Esophagus (tissue), 2 donors: ENCODE measurements around the gene NPTXR. TPM values are rescaled to one million over a fixed set of nuclear protein-coding genes. Genes with fewer than 3 reads are reported as not detected.

Source experiments
- H3K27ac ChIP-seq, 2 donors: one replicate each; pipeline ENCODE4 v1.5.1; 2013; ENCODE audit warnings: low read depth in 2 of 2, mild to moderate bottlenecking in 2 of 2, inconsistent platforms in 1 of 2, low read length in 1 of 2, moderate library complexity in 1 of 2
- H3K27me3 ChIP-seq, 2 donors: one replicate each; pipeline ENCODE4 v1.6.1; 2013; ENCODE audit warnings: low read length in 2 of 2, control low read depth in 1 of 2, mild to moderate bottlenecking in 1 of 2; ENCODE audit not compliant: insufficient read depth in 2 of 2, control insufficient read depth in 1 of 2
- H3K36me3 ChIP-seq, 2 donors: one replicate each; pipeline ENCODE4 v1.6.1; 2013; ENCODE audit warnings: low read length in 1 of 2; ENCODE audit not compliant: control insufficient read depth in 2 of 2, insufficient read depth in 2 of 2
- H3K4me1 ChIP-seq, 2 donors: one replicate each; pipeline ENCODE4 v1.6.1; 2013; ENCODE audit warnings: low read length in 1 of 2; ENCODE audit not compliant: control insufficient read depth in 2 of 2, insufficient read depth in 2 of 2
- H3K4me3 ChIP-seq, 2 donors: one replicate each; pipeline ENCODE4 v1.5.1; 2013; ENCODE audit warnings: low read length in 2 of 2, mild to moderate bottlenecking in 2 of 2, low read depth in 1 of 2, moderate library complexity in 1 of 2
- H3K9me3 ChIP-seq, 2 donors: one replicate each; pipeline ENCODE4 v1.6.1; 2013; ENCODE audit warnings: mild to moderate bottlenecking in 2 of 2, low read depth in 1 of 2, low read length in 1 of 2, moderate library complexity in 1 of 2; ENCODE audit not compliant: control insufficient read depth in 2 of 2, insufficient read depth in 1 of 2
- WGBS, 2 donors: extraction: QIAGEN DNeasy Blood & Tissue Kit; methylation state at CpG; one replicate each; pipeline ENCODE4 v1.1.7; 2013; 5-methylcytosine and 5-hydroxymethylcytosine counted together
- polyA plus RNA-seq, 2 donors: library from polyadenylated mRNA; stranded (reverse); fragments of 200-250 nt; gene quantifications; one replicate each; pipeline ENCODE4 v1.2.3, GENCODE V29; 2013
- donor health status: healthy with polysubstance abuse.
- donor health status: Bipolar disorder and iron deficiency.

NPTXR gene
- polyA plus RNA-seq, 2 donors = 0.28 to 0.73 TPM

DNA sequence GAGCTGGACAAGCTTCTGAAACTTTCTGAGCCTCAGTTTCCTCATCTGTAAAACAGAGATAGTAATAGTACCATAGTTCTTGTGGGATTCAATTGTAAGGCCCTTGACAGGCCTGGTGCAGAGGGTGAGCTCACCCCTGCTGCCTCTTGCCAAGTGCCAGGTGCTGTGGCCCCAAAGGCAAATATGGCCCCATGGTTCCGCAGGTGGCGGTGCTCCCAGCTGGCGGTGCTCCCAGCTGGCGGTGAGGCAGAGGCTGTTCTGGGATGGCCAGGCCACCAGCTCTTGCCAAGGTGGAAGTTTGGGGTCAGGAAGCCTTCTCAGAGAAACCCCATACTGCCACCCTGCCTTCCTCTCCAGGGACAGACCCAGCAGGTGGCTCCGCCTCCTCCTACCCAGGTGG lies 8.8 kb downstream of the NPTXR start:
- WGBS, 2 donors = 81 to 92% methylated on average over 5 of the region's 5 CpGs
- Histone ChIP-seq H3K4me1 (peaks cover 0 to 2% of the 10 kb centered on the region in 2 donors), H3K27me3 (no peaks in the 10 kb centered on the region), H3K27ac (no peak overlapping the region), H3K4me3 (no peak overlapping the region), H3K9me3 (no peaks in the 10 kb centered on the region), H3K36me3 (no peaks in the 10 kb centered on the region)

DNA sequence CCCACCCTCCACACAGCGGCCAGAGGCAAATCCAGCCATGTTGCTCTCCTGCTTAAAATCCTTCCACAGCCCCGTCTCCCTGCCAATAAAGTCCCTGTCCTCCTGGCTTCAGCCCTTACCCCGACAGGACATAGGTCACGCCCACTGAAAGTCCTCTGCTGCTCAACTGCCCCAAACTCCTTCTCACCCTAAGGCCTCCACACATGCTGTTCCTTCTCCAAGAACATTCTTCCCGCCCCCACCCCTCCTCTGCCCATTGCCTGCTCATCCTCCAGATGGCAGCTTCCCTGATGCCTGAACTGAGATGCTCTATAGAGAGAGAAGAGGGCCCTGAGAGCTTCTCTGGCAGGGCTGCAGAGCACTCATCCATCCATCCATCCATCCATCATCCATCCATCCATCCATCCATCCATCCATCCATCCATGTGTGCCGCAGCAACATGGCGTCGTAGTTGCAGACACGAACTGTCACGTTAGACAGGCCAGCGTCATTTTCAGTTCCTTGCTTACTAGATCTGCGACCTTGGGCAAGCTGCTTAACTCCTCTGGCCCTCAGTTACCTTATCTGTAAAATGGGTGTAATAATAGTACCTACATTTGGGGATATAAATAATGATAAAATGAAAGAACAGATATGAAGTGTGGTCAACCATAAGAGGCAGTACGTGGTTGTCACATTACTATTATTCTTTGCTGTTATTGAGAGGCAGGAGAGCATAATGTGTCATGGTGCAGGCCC lies 9.4 kb downstream of the NPTXR start:
- Histone ChIP-seq H3K36me3 (no peaks in the 10 kb centered on the region), H3K4me3 (no peak overlapping the region), H3K27me3 (no peaks in the 10 kb centered on the region), H3K9me3 (no peaks in the 10 kb centered on the region), H3K4me1 (peaks cover 0 to 2% of the 10 kb centered on the region in 2 donors), H3K27ac (no peak overlapping the region)
- WGBS, 2 donors = 82 to 89% methylated on average over 13 of the region's 13 CpGs

DNA sequence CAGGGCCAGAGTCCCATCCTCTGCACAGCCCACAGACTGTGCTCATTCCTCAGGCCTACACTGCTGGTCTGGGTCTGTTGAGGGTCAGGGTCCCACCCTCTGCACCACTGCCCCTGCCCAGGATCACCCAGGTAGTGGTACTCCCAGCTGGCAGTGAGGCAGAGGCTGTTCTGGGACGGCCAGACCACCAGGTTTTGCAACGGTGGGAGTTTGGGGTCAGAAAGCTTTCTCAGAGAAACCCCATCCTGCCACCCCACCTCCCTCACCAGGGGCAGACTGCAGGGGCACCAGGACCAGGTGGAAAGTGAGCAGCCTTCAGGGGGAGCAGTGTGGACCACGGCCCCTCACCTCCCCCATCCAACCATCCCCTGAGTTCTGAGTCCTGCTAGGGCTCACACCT lies 10.8 kb downstream of the NPTXR start:
- Histone ChIP-seq H3K36me3 (no peaks in the 10 kb centered on the region), H3K27me3 (no peaks in the 10 kb centered on the region), H3K27ac (no peak overlapping the region), H3K4me3 (no peak overlapping the region), H3K4me1 (peaks cover 0 to 2% of the 10 kb centered on the region in 2 donors), H3K9me3 (no peaks in the 10 kb centered on the region)
- WGBS, 2 donors = 77 to 80% methylated on average over 3 of the region's 3 CpGs

DNA sequence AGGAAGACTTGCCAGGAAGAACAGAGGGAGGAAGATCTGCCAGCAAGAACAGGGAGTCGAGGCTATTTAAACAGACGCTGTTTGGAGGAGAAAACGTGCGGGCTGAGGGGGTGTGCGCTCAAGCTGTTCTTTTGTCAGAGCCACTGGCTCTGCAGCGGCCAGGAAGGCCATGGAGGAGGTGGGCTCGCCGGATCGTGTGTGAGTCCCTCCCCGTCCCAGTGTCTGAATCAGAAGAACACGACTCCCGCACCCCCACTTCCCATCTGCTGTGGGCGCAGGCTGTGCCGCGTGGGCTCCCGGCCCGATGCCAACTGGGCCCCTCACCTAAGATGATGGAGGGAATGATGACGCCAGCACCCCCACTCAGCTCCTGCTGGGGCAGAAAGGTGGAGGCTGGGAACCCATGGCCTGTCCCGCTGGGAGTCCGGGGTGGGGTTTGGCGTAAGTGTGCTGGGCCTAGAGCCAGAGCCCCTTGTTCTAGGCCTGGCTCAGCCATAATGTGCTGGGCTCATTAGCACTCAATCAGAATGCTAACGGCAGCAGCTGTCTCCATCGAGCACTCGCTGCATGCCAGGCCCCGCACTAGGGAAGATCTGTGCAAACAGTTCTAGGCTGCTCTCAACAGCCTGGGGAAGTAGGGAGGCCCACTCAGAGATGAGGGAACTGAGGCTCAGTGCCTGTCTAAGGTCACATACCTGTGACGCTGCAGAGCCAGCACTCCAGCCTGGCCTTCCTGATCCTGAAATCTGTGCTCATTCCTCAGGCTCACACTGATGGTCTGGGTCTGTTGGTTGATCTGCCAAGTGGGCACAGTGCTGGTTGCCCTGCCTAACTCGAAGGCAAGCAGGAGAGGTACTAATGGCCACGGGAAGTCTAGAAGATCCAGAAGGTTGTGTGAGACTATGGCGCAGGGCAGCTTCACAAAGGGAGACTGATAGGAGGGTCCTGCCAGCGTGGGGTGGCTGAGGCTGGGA lies 11.5 kb downstream of the NPTXR start:
- WGBS, 2 donors = 78 to 81% methylated on average over 30 of the region's 30 CpGs

DNA sequence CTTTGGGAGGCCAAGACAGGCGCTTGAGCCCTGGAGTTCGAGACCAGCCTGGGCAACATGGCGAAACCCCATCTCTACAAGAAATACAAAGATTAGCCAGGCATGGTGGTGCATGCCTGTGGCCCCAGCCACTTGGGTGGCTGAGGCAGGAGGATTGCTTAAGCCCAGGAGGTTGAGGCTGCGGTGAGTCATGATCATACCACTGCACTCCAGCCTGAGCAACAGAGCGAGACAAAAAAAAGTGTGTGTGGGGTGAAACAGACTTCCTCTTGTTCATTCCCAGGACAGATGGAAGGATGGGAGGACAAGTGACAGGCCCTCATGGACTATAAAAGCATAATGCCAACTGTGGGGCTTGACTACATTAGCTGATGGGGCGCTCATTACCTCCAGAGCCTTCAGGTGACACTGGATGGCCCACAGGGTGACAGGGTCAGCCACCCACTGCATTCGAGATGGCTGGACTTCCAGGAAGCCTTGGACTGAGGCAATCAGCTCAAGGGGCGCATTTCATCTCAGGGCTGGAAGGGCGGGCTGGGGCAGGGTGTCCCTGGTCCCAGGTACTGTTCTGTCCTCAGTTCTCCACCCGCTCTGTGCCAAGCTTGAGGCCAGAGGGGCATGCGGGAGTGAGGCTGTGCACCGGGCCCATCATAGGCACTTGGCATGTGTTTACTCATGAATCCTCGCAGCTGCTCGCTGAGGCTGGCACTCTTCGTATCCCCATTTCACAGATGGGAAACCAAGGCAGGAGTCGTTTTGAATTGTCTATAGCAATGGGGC lies 12.5 kb downstream of the NPTXR start:
- H3K4me3 ChIP-seq = no peak overlapping the region
- 88 to 91% methylated on average over 16 of the region's 16 CpGs for WGBS, 2 donors

More for the DNA sequence above, 11.5 kb downstream of the NPTXR start:
- H3K27me3 ChIP-seq = no peaks in the 10 kb centered on the region
- H3K4me3 ChIP-seq = no peak overlapping the region
- H3K27ac ChIP-seq = no peak overlapping the region
- no peaks in the 10 kb centered on the region for H3K9me3 ChIP-seq
- H3K36me3 ChIP-seq = no peaks in the 10 kb centered on the region
- peaks cover 0 to 2% of the 10 kb centered on the region in 2 donors for H3K4me1 ChIP-seq

DNA sequence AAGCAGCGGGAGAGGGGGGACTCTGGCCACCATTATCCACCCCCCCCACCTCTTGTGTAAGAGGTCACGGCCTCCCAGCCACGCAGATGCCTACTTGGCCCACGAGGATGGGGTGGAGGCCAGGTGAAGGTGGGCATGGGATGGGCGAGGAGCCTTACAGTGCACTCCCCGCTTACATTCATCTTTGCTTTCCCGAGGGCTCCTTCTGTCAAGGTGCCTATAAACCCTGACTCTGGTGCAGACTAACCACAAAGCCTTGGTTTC lies 13.1 kb downstream of the NPTXR start:
- no peaks in the 10 kb centered on the region for H3K9me3 ChIP-seq
- no peaks in the 10 kb centered on the region for H3K36me3 ChIP-seq
- no peak overlapping the region for H3K27ac ChIP-seq
- H3K4me1 ChIP-seq = peaks cover 0 to 2% of the 10 kb centered on the region in 2 donors
- H3K27me3 ChIP-seq = no peaks in the 10 kb centered on the region
- H3K4me3 ChIP-seq = no peak overlapping the region
- WGBS, 2 donors = 69 to 75% methylated on average over 7 of the region's 7 CpGs

More for the DNA sequence above, 12.5 kb downstream of the NPTXR start:
- H3K9me3 ChIP-seq = no peaks in the 10 kb centered on the region
- H3K27me3 ChIP-seq = no peaks in the 10 kb centered on the region
- H3K4me1 ChIP-seq = peaks cover 0 to 2% of the 10 kb centered on the region in 2 donors
- no peaks in the 10 kb centered on the region for H3K36me3 ChIP-seq
- H3K27ac ChIP-seq = no peak overlapping the region

DNA sequence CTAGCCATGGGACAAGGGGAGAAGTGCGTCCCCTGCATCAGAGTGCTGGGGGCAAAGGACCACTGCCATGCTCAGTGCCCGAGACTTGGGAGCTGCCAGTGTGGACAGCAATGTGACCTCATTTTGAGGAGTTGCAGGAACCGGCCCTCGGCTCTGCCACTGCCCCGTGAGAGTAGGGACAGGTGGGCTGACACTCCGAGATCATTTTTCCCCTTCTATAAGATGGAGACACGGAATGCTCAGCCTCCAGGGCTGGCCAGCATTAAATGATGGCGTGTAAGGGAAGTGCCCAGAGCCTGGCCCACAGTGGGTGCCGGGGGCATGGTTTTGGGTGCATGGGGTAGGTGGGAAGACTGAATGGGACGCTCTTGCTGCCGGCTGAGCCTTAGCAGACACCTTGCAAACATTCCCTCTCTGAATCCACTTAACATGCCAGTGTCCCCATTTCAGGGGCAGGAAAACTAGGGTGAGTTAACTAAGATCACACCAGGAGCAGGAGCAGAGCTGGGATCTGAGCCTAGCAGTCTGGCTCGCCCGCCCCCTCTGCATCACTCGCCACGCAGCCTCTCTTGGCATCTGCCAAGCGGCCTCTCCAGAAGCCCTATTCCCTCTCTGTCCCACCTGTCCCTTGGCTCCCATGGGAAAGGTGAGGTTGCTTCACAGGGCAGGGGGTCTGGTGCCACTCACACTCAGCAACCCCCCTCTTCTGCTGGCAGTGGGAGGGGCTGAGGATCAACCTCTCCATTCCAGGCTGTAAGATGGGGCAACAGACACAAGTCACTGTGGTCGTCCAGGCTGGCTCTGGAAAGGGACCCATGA lies 13.6 kb downstream of the NPTXR start:
- no peaks in the 10 kb centered on the region for H3K36me3 ChIP-seq
- H3K27me3 ChIP-seq = no peaks in the 10 kb centered on the region
- peaks cover 0 to 2% of the 10 kb centered on the region in 2 donors for H3K4me1 ChIP-seq
- H3K27ac ChIP-seq = no peak overlapping the region
- H3K9me3 ChIP-seq = no peaks in the 10 kb centered on the region
- WGBS, 2 donors = 86 to 88% methylated on average over 17 of the region's 17 CpGs
- H3K4me3 ChIP-seq = no peak overlapping the region

DNA sequence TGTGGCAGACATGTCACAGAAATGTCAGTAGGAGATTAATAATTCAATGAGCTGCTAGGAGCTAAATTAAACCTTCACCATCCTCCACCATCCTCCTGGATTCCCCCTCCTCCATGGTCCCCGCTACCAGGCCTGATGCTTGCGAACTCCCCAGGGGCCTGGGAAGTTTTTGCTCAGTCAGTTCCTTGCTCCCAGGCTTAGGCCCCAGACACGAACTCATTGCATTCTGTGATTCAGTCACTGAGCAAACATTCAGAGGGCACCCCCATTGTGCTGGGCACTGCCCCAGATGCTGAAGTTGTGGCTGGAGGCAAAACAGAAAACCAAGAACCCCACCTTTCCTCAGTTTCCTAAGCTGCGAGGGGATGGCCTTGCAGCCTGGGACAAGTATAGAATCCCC lies 14.3 kb downstream of the NPTXR start:
- H3K27ac ChIP-seq = no peak overlapping the region
- H3K9me3 ChIP-seq = no peaks in the 10 kb centered on the region
- 80 to 89% methylated on average over 4 of the region's 4 CpGs for WGBS, 2 donors
- H3K36me3 ChIP-seq = no peaks in the 10 kb centered on the region
- H3K4me1 ChIP-seq = peaks cover 0 to 2% of the 10 kb centered on the region in 2 donors
- no peak overlapping the region for H3K4me3 ChIP-seq
- H3K27me3 ChIP-seq = no peaks in the 10 kb centered on the region
